DND-41 (cell line): ENCODE results near the gene ADORA2A.

Experiments
- ATAC-seq: fragments of 200-7000 bp; cut with Tn5 transposase; 3 replicates; pipeline ENCODE4 v1.9.1; 2021; ENCODE audit warnings: low read depth; ENCODE audit not compliant: insufficient read depth
- DNase-seq: peaks from one replicate; pipeline ENCODE4 v3.0.0-alpha.2; 2020
- H2AFZ ChIP-seq: 2 replicates; pipeline ENCODE4 v1.6.0; 2012; ENCODE audit warnings: low read depth, low read length
- H3K27ac ChIP-seq: 2 replicates; pipeline ENCODE4 v1.5.1; 2012; ENCODE audit warnings: low read length, inconsistent platforms
- H3K27me3 ChIP-seq: fragments of 200-600 bp; sonication (generic); 2 replicates; pipeline ENCODE4 v1.6.0; 2012; ENCODE audit warnings: low read length, mild to moderate bottlenecking, inconsistent platforms; ENCODE audit not compliant: insufficient read depth, poor library complexity
- H3K36me3 ChIP-seq: 2 replicates; pipeline ENCODE4 v1.5.1; 2012; ENCODE audit warnings: low read length, inconsistent platforms; ENCODE audit not compliant: insufficient read depth
- H3K4me1 ChIP-seq: 2 replicates; pipeline ENCODE4 v1.5.1; 2012; ENCODE audit warnings: mild to moderate bottlenecking, low read length; ENCODE audit not compliant: insufficient read depth
- H3K4me2 ChIP-seq: 2 replicates; pipeline ENCODE4 v1.6.0; 2012; ENCODE audit warnings: mild to moderate bottlenecking, moderate library complexity, low read length, inconsistent platforms; ENCODE audit not compliant: insufficient read depth
- H3K4me3 ChIP-seq, 2 experiments: fragments of 200-600 bp in 1 of 2; shearing (Covaris generic) in 1 of 2; 2 replicates each; pipeline ENCODE4 v1.5.1; 2012 to 2016; ENCODE audit warnings: inconsistent platforms in 2 of 2, low read length in 2 of 2, mild to moderate bottlenecking in 2 of 2, low read depth in 1 of 2, moderate library complexity in 1 of 2
- H3K79me2 ChIP-seq: 2 replicates; pipeline ENCODE4 v1.6.0; 2012; ENCODE audit warnings: low read length, inconsistent platforms; ENCODE audit not compliant: insufficient read depth
- H3K9ac ChIP-seq: 2 replicates; pipeline ENCODE4 v1.6.0; 2012; ENCODE audit warnings: low read depth, mild to moderate bottlenecking, inconsistent platforms, low read length, moderate library complexity
- H3K9me3 ChIP-seq: 2 replicates; pipeline ENCODE4 v1.5.1; 2012; ENCODE audit warnings: low read length, moderate library complexity, mild to moderate bottlenecking, inconsistent platforms; ENCODE audit not compliant: insufficient read depth, severe bottlenecking
- H4K20me1 ChIP-seq: 2 replicates; pipeline ENCODE4 v1.6.0; 2012; ENCODE audit warnings: low read length; ENCODE audit not compliant: insufficient read depth
- EZH2 ChIP-seq: IDR thresholded peaks from 3 replicates; pipeline ENCODE4 v1.6.1; 2012; ENCODE audit warnings: borderline replicate concordance, low read depth, mild to moderate bottlenecking, moderate library complexity, low read length, inconsistent platforms; ENCODE audit not compliant: severe bottlenecking
- TF ChIP-seq, protein P1 (sequence below): IDR thresholded peaks from 2 replicates; pipeline ENCODE4 v1.5.1; 2012; ENCODE audit warnings: borderline replicate concordance, low read length, moderate library complexity, mild to moderate bottlenecking; ENCODE audit not compliant: poor library complexity, severe bottlenecking; ENCODE audit errors: extremely low read depth

The ADORA2A gene

DNA sequence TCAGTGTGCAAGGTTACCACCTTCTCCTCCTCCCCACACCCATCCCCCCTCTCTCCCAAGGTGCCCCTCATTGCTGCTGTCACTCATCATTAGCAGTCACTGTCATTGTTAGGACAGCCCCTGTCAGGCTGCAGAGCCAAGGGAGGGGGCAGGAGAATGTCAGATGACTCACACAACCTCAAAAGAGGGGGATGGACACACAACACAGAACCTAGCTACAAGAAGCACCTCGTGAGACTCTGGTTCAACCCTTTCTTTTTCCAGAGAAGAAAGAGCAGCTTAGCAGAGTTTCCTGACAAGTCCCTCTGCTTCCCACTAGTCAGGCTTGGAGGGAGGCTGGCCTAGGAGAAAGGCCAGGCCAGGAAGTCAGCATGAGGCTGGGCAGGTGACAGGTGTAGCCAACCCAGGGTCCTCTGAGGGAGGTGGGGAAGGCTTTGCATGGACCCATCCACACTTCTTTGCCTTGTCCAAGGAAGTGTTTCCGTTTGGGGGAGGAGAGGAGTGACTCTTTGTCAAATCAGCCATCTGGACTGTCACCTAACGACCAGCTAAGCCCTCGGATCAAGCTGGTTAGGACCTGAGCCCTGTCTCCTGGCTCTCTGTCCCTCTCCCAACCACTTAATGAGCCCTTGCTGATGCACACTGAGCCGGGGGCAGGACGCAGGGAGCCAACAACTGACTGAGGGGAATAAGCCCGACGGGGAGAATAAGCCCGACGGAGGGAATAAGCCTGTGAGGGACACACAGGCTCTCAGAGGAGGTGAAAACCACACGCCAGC is 18.3 kb downstream of the ADORA2A start:
- Histone ChIP-seq H3K27ac (0 out of 2 replicates have a peak overlapping the region, but pooled peaks have one; percentile 13), H3K4me1 (no peaks in the 10 kb centered on the region), H3K4me2 (no peak overlapping the region), H3K9ac (no peak overlapping the region), H2AFZ (no peak overlapping the region), H3K4me3 (no peak overlapping the region), H3K36me3 (peaks cover 22% of the 10 kb centered on the region), H4K20me1 (no peaks in the 10 kb centered on the region), H3K79me2 (no peaks in the 10 kb centered on the region), H3K9me3 (no peaks in the 10 kb centered on the region), H3K27me3 (no peaks in the 10 kb centered on the region)
- ATAC-seq (peak; percentile 58; the same call in 2 of the 3 replicates), DNase-seq (no peak)
- TF ChIP-seq, protein P1, sequence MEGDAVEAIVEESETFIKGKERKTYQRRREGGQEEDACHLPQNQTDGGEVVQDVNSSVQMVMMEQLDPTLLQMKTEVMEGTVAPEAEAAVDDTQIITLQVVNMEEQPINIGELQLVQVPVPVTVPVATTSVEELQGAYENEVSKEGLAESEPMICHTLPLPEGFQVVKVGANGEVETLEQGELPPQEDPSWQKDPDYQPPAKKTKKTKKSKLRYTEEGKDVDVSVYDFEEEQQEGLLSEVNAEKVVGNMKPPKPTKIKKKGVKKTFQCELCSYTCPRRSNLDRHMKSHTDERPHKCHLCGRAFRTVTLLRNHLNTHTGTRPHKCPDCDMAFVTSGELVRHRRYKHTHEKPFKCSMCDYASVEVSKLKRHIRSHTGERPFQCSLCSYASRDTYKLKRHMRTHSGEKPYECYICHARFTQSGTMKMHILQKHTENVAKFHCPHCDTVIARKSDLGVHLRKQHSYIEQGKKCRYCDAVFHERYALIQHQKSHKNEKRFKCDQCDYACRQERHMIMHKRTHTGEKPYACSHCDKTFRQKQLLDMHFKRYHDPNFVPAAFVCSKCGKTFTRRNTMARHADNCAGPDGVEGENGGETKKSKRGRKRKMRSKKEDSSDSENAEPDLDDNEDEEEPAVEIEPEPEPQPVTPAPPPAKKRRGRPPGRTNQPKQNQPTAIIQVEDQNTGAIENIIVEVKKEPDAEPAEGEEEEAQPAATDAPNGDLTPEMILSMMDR: no peak
- no peak for TF ChIP-seq EZH2

DNA sequence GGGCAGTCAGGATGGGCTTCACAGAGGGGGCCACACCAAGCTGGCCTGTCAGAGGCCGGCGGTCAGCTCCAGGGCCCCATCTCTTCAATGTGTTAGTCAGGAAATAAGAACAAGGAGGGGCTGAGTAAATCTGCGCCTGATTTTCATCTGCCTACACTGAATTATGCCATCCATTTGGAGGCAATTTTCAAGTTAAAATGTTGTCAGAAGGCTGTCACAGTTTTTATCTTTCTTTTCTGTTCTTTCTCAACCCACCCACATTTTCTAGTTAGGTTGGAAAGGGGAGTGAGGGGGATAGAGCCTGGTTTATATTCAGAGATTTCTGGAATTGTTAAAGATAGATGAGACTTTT is 18.8 kb downstream of the ADORA2A start:
- H3K9me3 ChIP-seq: no peaks in the 10 kb centered on the region
- no peaks in the 10 kb centered on the region for H3K27me3 ChIP-seq
- no peak overlapping the region for H3K4me3 ChIP-seq
- TF ChIP-seq, protein P1: no peak
- TF ChIP-seq EZH2: no peak
- H3K27ac ChIP-seq: no peak overlapping the region
- no peaks in the 10 kb centered on the region for H4K20me1 ChIP-seq
- H3K36me3 ChIP-seq: peaks cover 16% of the 10 kb centered on the region
- H3K4me2 ChIP-seq: no peak overlapping the region
- no peak overlapping the region for H2AFZ ChIP-seq
- no peaks in the 10 kb centered on the region for H3K79me2 ChIP-seq
- no peak overlapping the region for H3K9ac ChIP-seq
- H3K4me1 ChIP-seq: no peaks in the 10 kb centered on the region
- no peak for DNase-seq
- no peak for ATAC-seq

DNA sequence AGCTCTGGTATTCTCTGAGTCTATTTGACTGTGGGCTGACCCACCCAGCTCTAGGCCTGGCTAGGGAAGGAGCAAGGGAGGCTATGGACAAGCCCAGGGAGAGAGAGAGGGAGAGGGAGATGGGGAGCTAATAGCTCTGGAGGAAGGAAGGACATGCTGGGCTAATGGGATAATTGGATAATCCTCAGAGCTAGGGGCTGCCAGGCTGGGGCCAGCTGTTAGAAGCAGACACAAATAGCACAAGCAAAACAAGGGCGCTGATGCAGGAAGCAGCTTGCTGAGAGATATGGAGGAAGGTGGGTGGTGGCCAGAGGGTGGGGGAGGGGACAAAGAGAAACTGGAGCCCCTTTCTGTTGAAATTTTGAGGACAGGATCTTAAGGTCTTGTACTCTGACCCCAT is 23.2 kb downstream of the ADORA2A start:
- no peaks in the 10 kb centered on the region for H4K20me1 ChIP-seq
- no peak overlapping the region for H3K9ac ChIP-seq
- TF ChIP-seq EZH2: no peak
- TF ChIP-seq, protein P1: no peak
- H3K4me1 ChIP-seq: no peaks in the 10 kb centered on the region
- no peak overlapping the region for H3K4me3 ChIP-seq
- H3K27me3 ChIP-seq: no peaks in the 10 kb centered on the region
- H3K79me2 ChIP-seq: no peaks in the 10 kb centered on the region
- no peak overlapping the region for H2AFZ ChIP-seq
- H3K4me2 ChIP-seq: no peak overlapping the region
- H3K9me3 ChIP-seq: no peaks in the 10 kb centered on the region
- DNase-seq (no peak), ATAC-seq (no peak)
- no peaks in the 10 kb centered on the region for H3K36me3 ChIP-seq
- no peak overlapping the region for H3K27ac ChIP-seq

DNA sequence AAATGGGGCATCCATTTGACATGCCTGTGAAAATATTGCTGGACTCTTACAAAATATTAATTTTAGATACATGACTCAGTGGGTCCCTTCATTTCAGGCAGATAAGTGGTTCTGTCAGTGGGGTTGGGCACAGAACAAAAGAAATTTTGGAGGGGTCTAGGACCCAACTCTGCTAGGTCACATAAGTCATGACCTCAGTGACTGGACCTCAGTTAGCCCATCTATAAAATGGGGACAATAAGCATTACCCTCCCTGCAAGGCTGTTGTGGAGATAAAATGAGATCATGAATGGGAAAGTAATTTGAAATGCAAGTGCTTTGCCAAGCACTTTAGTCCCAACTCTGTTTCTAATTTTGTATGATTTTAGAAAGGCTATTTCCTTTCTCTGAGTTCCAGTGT is 23.8 kb downstream of the ADORA2A start:
- no peaks in the 10 kb centered on the region for H3K79me2 ChIP-seq
- ATAC-seq: no peak

More for the DNA sequence above, 23.8 kb downstream of the ADORA2A start:
- TF ChIP-seq EZH2: no peak
- TF ChIP-seq, protein P1: no peak
- H3K9ac ChIP-seq: no peak overlapping the region
- no peaks in the 10 kb centered on the region for H3K27me3 ChIP-seq
- no peaks in the 10 kb centered on the region for H3K4me1 ChIP-seq
- no peak overlapping the region for H2AFZ ChIP-seq
- no peak for DNase-seq
- no peaks in the 10 kb centered on the region for H3K9me3 ChIP-seq
- H4K20me1 ChIP-seq: no peaks in the 10 kb centered on the region
- H3K4me3 ChIP-seq: no peak overlapping the region
- no peaks in the 10 kb centered on the region for H3K36me3 ChIP-seq
- no peak overlapping the region for H3K27ac ChIP-seq
- no peak overlapping the region for H3K4me2 ChIP-seq
